Caco-2 (cell line): ENCODE results near the gene TUBGCP6. TPM values are rescaled to one million over a fixed set of nuclear protein-coding genes. Genes with fewer than 3 reads are reported as not detected.

Experiments used
- BruUV-seq: library from RNA; stranded (reverse); fragments of 400-500 nt; replicated peaks from 2 replicates; lab custom pipeline; 2021; lab: Mats Ljungman, UMichigan
- CTCF ChIA-PET: fragments of 300-600 bp; sonication (Branson Sonifier 250); formaldehyde crosslinking; loops from one replicate; lab custom pipeline; 2022; ENCODE audit warnings: antibody characterized with exemption; lab: Charles Lee
- POLR2A ChIA-PET: fragments of 300-600 bp; sonication (Branson Sonifier 250); formaldehyde crosslinking; loops from one replicate; lab custom pipeline; 2022; ENCODE audit warnings: antibody characterized with exemption; lab: Charles Lee
- DNase-seq, 2 experiments: peaks; one replicate each; pipeline versions ENCODE4 v3.0.0 to v3.0.0-alpha.2; 2020 to 2022
- H3K27me3 ChIP-seq: replicated peaks from 2 replicates; pipeline ENCODE4 v1.6.0; 2011; ENCODE audit warnings: low read length; ENCODE audit not compliant: control insufficient read depth, insufficient read depth
- H3K36me3 ChIP-seq: 2 replicates; pipeline ENCODE4 v1.5.1; 2011; ENCODE audit warnings: low read length; ENCODE audit not compliant: control insufficient read depth, insufficient read depth
- H3K4me1 ChIP-seq: fragments of 250-450 bp; sonication (Bioruptor Pico); 2 replicates; pipeline ENCODE4 v1.5.1; 2020; ENCODE audit warnings: mild to moderate bottlenecking
- H3K4me3 ChIP-seq: 2 replicates; pipeline ENCODE4 v1.5.1; 2011; ENCODE audit warnings: low read depth, mild to moderate bottlenecking, control low read depth, low read length
- H3K9me3 ChIP-seq: fragments of 250-450 bp; sonication (Bioruptor Pico); 2 replicates; pipeline ENCODE4 v1.5.1; 2020; ENCODE audit warnings: mild to moderate bottlenecking, moderate library complexity
- H3K27ac Mint-ChIP-seq: one replicate; pipeline ENCODE4 v1.8.0; 2022; ENCODE audit warnings: mixed read lengths; ENCODE audit not compliant: unreplicated experiment
- H3K27me3 Mint-ChIP-seq: one replicate; pipeline ENCODE4 v1.8.0; 2022; ENCODE audit warnings: mixed read lengths; ENCODE audit not compliant: insufficient read depth, unreplicated experiment
- H3K36me3 Mint-ChIP-seq: one replicate; pipeline ENCODE4 v1.8.0; 2022; ENCODE audit warnings: mild to moderate bottlenecking, mixed read lengths; ENCODE audit not compliant: insufficient read depth, unreplicated experiment
- H3K4me1 Mint-ChIP-seq: one replicate; pipeline ENCODE4 v1.8.0; 2022; ENCODE audit warnings: low read depth, mixed read lengths; ENCODE audit not compliant: unreplicated experiment
- H3K4me3 Mint-ChIP-seq: one replicate; pipeline ENCODE4 v1.8.0; 2022; ENCODE audit warnings: mild to moderate bottlenecking, moderate library complexity, mixed read lengths; ENCODE audit not compliant: unreplicated experiment
- H3K9me3 Mint-ChIP-seq: one replicate; pipeline ENCODE4 v1.8.0; 2022; ENCODE audit warnings: mixed read lengths; ENCODE audit not compliant: unreplicated experiment
- intact Hi-C: fragments of 100-400 bp; cut with micrococcal nuclease; formaldehyde crosslinking; loops from one replicate; pipeline ENCODE4 v1.10.0; 2022; ENCODE audit not compliant: unreplicated experiment
- total RNA-seq: library from RNA; stranded (reverse); gene quantifications from 2 replicates; pipeline ENCODE4 v1.2.3, GENCODE V29; 2022
- TF ChIP-seq, protein P1 (sequence below), 2 experiments: fragments of 200-600 bp in 1 of 2; IDR thresholded peaks; 1 replicate in 1 of 2; 2 replicates in 1 of 2; pipeline versions ENCODE4 v1.5.1 to v1.8.0; 2011 to 2022; ENCODE audit warnings: antibody characterized with exemption in 1 of 2, control low read depth in 1 of 2, inconsistent platforms in 1 of 2, low read depth in 1 of 2, low read length in 1 of 2, mild to moderate bottlenecking in 1 of 2, moderate library complexity in 1 of 2; ENCODE audit not compliant: insufficient read depth in 1 of 2, severe bottlenecking in 1 of 2, unreplicated experiment in 1 of 2

The TUBGCP6 gene
- total RNA-seq, 1 experiment from 2014 or later = 29.3 TPM

DNA sequence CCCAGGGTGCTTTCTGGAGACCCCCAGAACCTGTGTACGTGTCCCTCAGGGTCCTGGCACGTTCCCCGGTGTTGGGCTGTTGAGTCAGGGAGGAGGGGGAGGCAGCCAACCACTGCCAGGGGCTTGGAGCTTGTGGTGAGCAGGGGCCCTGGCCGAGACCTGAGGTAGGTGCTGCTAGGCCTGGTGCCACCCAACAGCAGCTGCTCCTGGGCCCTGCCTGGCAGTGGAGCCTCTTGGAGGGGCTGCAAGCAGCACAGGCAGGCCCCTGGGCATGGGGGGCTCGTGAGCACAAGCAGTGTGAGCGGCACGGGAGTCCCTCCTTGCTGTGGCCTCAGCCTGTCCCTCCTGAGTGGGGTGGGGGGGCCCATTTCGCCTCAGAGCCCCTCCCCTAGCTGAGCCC is 51.2 kb downstream of the TUBGCP6 start:
- Histone ChIP-seq H3K27me3 (no peaks in the 10 kb centered on the region), H3K36me3 (no peaks in the 10 kb centered on the region), H3K9me3 (no peaks in the 10 kb centered on the region), H3K4me3 (no peak overlapping the region), H3K4me1 (no peaks in the 10 kb centered on the region)
- intact Hi-C loops = no loop called here
- DNase-seq = no peak
- TF ChIP-seq, protein P1, sequence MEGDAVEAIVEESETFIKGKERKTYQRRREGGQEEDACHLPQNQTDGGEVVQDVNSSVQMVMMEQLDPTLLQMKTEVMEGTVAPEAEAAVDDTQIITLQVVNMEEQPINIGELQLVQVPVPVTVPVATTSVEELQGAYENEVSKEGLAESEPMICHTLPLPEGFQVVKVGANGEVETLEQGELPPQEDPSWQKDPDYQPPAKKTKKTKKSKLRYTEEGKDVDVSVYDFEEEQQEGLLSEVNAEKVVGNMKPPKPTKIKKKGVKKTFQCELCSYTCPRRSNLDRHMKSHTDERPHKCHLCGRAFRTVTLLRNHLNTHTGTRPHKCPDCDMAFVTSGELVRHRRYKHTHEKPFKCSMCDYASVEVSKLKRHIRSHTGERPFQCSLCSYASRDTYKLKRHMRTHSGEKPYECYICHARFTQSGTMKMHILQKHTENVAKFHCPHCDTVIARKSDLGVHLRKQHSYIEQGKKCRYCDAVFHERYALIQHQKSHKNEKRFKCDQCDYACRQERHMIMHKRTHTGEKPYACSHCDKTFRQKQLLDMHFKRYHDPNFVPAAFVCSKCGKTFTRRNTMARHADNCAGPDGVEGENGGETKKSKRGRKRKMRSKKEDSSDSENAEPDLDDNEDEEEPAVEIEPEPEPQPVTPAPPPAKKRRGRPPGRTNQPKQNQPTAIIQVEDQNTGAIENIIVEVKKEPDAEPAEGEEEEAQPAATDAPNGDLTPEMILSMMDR (IDR thresholded peaks at IDR 0.05; ENCODE audit: insufficient read depth in 1 of 2, low read depth in 1 of 2, low read length in 1 of 2, severe bottlenecking in 1 of 2, unreplicated experiment in 1 of 2) = no peak
- no TSS peak for BruUV-seq
- no peaks in the 10 kb centered on the region for H3K9me3 Mint-ChIP-seq
- ChIA-PET POLR2A (no interaction called here), CTCF (interaction anchor here (0.6 kb wide), 1 partner anchor 258 kb away, joined by 4 read pairs; no protein-coding TSS in a partner anchor)
- no peaks in the 10 kb centered on the region for H3K4me1 Mint-ChIP-seq
- H3K27me3 Mint-ChIP-seq = no peaks in the 10 kb centered on the region
- H3K27ac Mint-ChIP-seq = no peak overlapping the region
- H3K36me3 Mint-ChIP-seq = no peaks in the 10 kb centered on the region
- no peak overlapping the region for H3K4me3 Mint-ChIP-seq

- Mint-ChIP-seq H3K9me3 (no peaks in the 10 kb centered on the region), H3K36me3 (no peaks in the 10 kb centered on the region), H3K27ac (no peak overlapping the region), H3K4me1 (no peaks in the 10 kb centered on the region), H3K27me3 (no peaks in the 10 kb centered on the region), H3K4me3 (no peak overlapping the region)
- CTCF ChIA-PET = interaction anchor here (0.6 kb wide), 1 partner anchor 256 kb away, joined by 4 read pairs; no protein-coding TSS in a partner anchor
- POLR2A ChIA-PET = no interaction called here
- no peaks in the 10 kb centered on the region for H3K4me1 ChIP-seq
- H3K27me3 ChIP-seq = no peaks in the 10 kb centered on the region
- no peak for DNase-seq
- TF ChIP-seq, protein P1 (IDR thresholded peaks at IDR 0.05; ENCODE audit: insufficient read depth in 1 of 2, low read depth in 1 of 2, low read length in 1 of 2, severe bottlenecking in 1 of 2, unreplicated experiment in 1 of 2) = no peak
- no peak overlapping the region for H3K4me3 ChIP-seq
- H3K9me3 ChIP-seq = no peaks in the 10 kb centered on the region
- BruUV-seq = no TSS peak
- intact Hi-C loops = no loop called here
- no peaks in the 10 kb centered on the region for H3K36me3 ChIP-seq
Observed at GRCh38 chr22:50192436-50193204, 52.2 kb downstream of the TUBGCP6 start.

GRCh38 chr22:50190941-50191741 is 53.7 kb downstream of the TUBGCP6 start:
- TF ChIP-seq, protein P1 (IDR thresholded peaks at IDR 0.05; ENCODE audit: insufficient read depth in 1 of 2, low read depth in 1 of 2, low read length in 1 of 2, severe bottlenecking in 1 of 2, unreplicated experiment in 1 of 2) = no peak
- Histone ChIP-seq H3K36me3 (no peaks in the 10 kb centered on the region), H3K27me3 (no peaks in the 10 kb centered on the region), H3K9me3 (no peaks in the 10 kb centered on the region), H3K4me1 (0 out of 2 replicates have a peak, but pooled peaks cover 6% of the 10 kb centered on the region), H3K4me3 (no peak overlapping the region)
- Mint-ChIP-seq H3K4me3 (no peak overlapping the region), H3K36me3 (peaks cover 6% of the 10 kb centered on the region), H3K4me1 (no peaks in the 10 kb centered on the region), H3K27me3 (no peaks in the 10 kb centered on the region), H3K27ac (no peak overlapping the region), H3K9me3 (no peaks in the 10 kb centered on the region)
- DNase-seq = no peak
- ChIA-PET CTCF (no interaction called here), POLR2A (no interaction called here)
- BruUV-seq = no TSS peak
- intact Hi-C loops = no loop called here
